Stimulated activated effector memory CD8-positive, alpha-beta T cell treated with anti-CD3 and anti-CD28 coated beads, Interleukin-12 subunit alpha, Interleukin-12 subunit beta, amount 100 ng/mL, for 72 hours (primary cell): ENCODE measurements around the gene CTBP2.

Experiments
- ATAC-seq: fragments of 150-1000 bp; cut with Tn5 transposase; 2 replicates; pipeline ENCODE4 v1.10.0; 2021
- DNase-seq, 2 donors: peaks; one replicate each; pipeline ENCODE4 v3.0.0; 2021 to 2022; ENCODE audit warnings: low spot score in 2 of 2
- H3K27ac Mint-ChIP-seq: one replicate; pipeline ENCODE4 v1.8.0; 2022; ENCODE audit warnings: mild to moderate bottlenecking, mixed read lengths
- H3K36me3 Mint-ChIP-seq: one replicate; pipeline ENCODE4 v1.8.0; 2022; ENCODE audit warnings: mild to moderate bottlenecking, mixed read lengths
- H3K4me1 Mint-ChIP-seq: one replicate; pipeline ENCODE4 v1.8.0; 2022; ENCODE audit warnings: mixed read lengths
- H3K4me3 Mint-ChIP-seq: one replicate; pipeline ENCODE4 v1.8.0; 2022; ENCODE audit warnings: mild to moderate bottlenecking, mixed read lengths
- H3K9me3 Mint-ChIP-seq: one replicate; pipeline ENCODE4 v1.8.0; 2022; ENCODE audit warnings: mixed read lengths

The CTBP2 gene

GRCh38 chr10:125144693-125145623 lies 15.4 kb downstream of the CTBP2 start:
- H3K4me1 Mint-ChIP-seq = no peaks in the 10 kb centered on the region
- H3K9me3 Mint-ChIP-seq = no peaks in the 10 kb centered on the region
- DNase-seq (no peak), ATAC-seq (peak; percentile 39)
- H3K36me3 Mint-ChIP-seq = no peaks in the 10 kb centered on the region
- no peak overlapping the region for H3K27ac Mint-ChIP-seq
- H3K4me3 Mint-ChIP-seq = no peak overlapping the region

- ATAC-seq (no peak), DNase-seq (no peak)
- H3K36me3 Mint-ChIP-seq = no peaks in the 10 kb centered on the region
- no peaks in the 10 kb centered on the region for H3K9me3 Mint-ChIP-seq
- no peak overlapping the region for H3K4me3 Mint-ChIP-seq
- no peak overlapping the region for H3K27ac Mint-ChIP-seq
- H3K4me1 Mint-ChIP-seq = no peaks in the 10 kb centered on the region
These were observed 16.2 kb downstream of the CTBP2 start for GRCh38 chr10:125144206-125144605.

GRCh38 chr10:125142946-125143345 lies 17.4 kb downstream of the CTBP2 start:
- ATAC-seq (no peak), DNase-seq (no peak)
- no peaks in the 10 kb centered on the region for H3K36me3 Mint-ChIP-seq
- no peaks in the 10 kb centered on the region for H3K9me3 Mint-ChIP-seq
- H3K4me3 Mint-ChIP-seq = no peak overlapping the region
- H3K4me1 Mint-ChIP-seq = no peaks in the 10 kb centered on the region
- no peak overlapping the region for H3K27ac Mint-ChIP-seq

GRCh38 chr10:125141860-125142484 lies 18.4 kb downstream of the CTBP2 start:
- no peak for ATAC-seq
- H3K27ac Mint-ChIP-seq = no peak overlapping the region
- H3K4me3 Mint-ChIP-seq = no peak overlapping the region
- no peaks in the 10 kb centered on the region for H3K4me1 Mint-ChIP-seq
- no peak for DNase-seq
- no peaks in the 10 kb centered on the region for H3K9me3 Mint-ChIP-seq
- no peaks in the 10 kb centered on the region for H3K36me3 Mint-ChIP-seq

- ATAC-seq = no peak
- no peak for DNase-seq
- Mint-ChIP-seq H3K27ac (no peak overlapping the region), H3K4me3 (no peak overlapping the region), H3K9me3 (no peaks in the 10 kb centered on the region), H3K36me3 (no peaks in the 10 kb centered on the region), H3K4me1 (no peaks in the 10 kb centered on the region)
These were observed 19.1 kb downstream of the CTBP2 start for GRCh38 chr10:125141150-125141859.

- H3K36me3 Mint-ChIP-seq = no peaks in the 10 kb centered on the region
- ATAC-seq = no peak
- H3K27ac Mint-ChIP-seq = no peak overlapping the region
- DNase-seq = no peak
- no peak overlapping the region for H3K4me3 Mint-ChIP-seq
- H3K4me1 Mint-ChIP-seq = no peaks in the 10 kb centered on the region
- no peaks in the 10 kb centered on the region for H3K9me3 Mint-ChIP-seq
These were observed 20.2 kb downstream of the CTBP2 start for GRCh38 chr10:125140151-125140550.

- no peak overlapping the region for H3K27ac Mint-ChIP-seq
- DNase-seq (no peak), ATAC-seq (no peak)
- no peaks in the 10 kb centered on the region for H3K36me3 Mint-ChIP-seq
- no peaks in the 10 kb centered on the region for H3K9me3 Mint-ChIP-seq
- H3K4me1 Mint-ChIP-seq = no peaks in the 10 kb centered on the region
- no peak overlapping the region for H3K4me3 Mint-ChIP-seq
These were observed 22.5 kb downstream of the CTBP2 start for GRCh38 chr10:125137601-125138438.

GRCh38 chr10:125136087-125136486 lies 24.3 kb downstream of the CTBP2 start:
- ATAC-seq (no peak), DNase-seq (no peak)
- Mint-ChIP-seq H3K4me3 (no peak overlapping the region), H3K9me3 (no peaks in the 10 kb centered on the region), H3K36me3 (no peaks in the 10 kb centered on the region), H3K27ac (no peak overlapping the region), H3K4me1 (no peaks in the 10 kb centered on the region)

GRCh38 chr10:125135771-125136035 lies 24.7 kb downstream of the CTBP2 start:
- Mint-ChIP-seq H3K27ac (no peak overlapping the region), H3K4me1 (no peaks in the 10 kb centered on the region), H3K9me3 (no peaks in the 10 kb centered on the region), H3K36me3 (no peaks in the 10 kb centered on the region), H3K4me3 (no peak overlapping the region)
- no peak for DNase-seq
- ATAC-seq = peak; percentile 14

- ATAC-seq = no peak
These were observed 25.2 kb downstream of the CTBP2 start for GRCh38 chr10:125134916-125135770.

GRCh38 chr10:125134483-125134848 lies 25.9 kb downstream of the CTBP2 start:
- no peaks in the 10 kb centered on the region for H3K9me3 Mint-ChIP-seq
- ATAC-seq (no peak), DNase-seq (no peak)
- no peak overlapping the region for H3K27ac Mint-ChIP-seq
- no peaks in the 10 kb centered on the region for H3K36me3 Mint-ChIP-seq
- H3K4me1 Mint-ChIP-seq = no peaks in the 10 kb centered on the region
- H3K4me3 Mint-ChIP-seq = no peak overlapping the region

More at GRCh38 chr10:125134916-125135770, 25.2 kb downstream of the CTBP2 start:
- Mint-ChIP-seq H3K4me1 (no peaks in the 10 kb centered on the region), H3K4me3 (no peak overlapping the region), H3K9me3 (no peaks in the 10 kb centered on the region), H3K27ac (no peak overlapping the region), H3K36me3 (no peaks in the 10 kb centered on the region)
- no peak for DNase-seq

- Mint-ChIP-seq H3K4me1 (no peaks in the 10 kb centered on the region), H3K27ac (no peak overlapping the region), H3K4me3 (no peak overlapping the region), H3K9me3 (no peaks in the 10 kb centered on the region), H3K36me3 (no peaks in the 10 kb centered on the region)
- DNase-seq = no peak
- ATAC-seq = no peak
These were observed 26.5 kb downstream of the CTBP2 start for GRCh38 chr10:125133696-125134482.

- no peaks in the 10 kb centered on the region for H3K9me3 Mint-ChIP-seq
- ATAC-seq (no peak), DNase-seq (no peak)
- no peak overlapping the region for H3K4me3 Mint-ChIP-seq
- H3K36me3 Mint-ChIP-seq = no peaks in the 10 kb centered on the region
- no peak overlapping the region for H3K27ac Mint-ChIP-seq
- no peaks in the 10 kb centered on the region for H3K4me1 Mint-ChIP-seq
These were observed 28.0 kb downstream of the CTBP2 start for GRCh38 chr10:125132344-125132743.

- H3K4me3 Mint-ChIP-seq = no peak overlapping the region
- H3K27ac Mint-ChIP-seq = no peak overlapping the region
- no peaks in the 10 kb centered on the region for H3K9me3 Mint-ChIP-seq
- H3K4me1 Mint-ChIP-seq = no peaks in the 10 kb centered on the region
- H3K36me3 Mint-ChIP-seq = no peaks in the 10 kb centered on the region
- ATAC-seq (no peak), DNase-seq (no peak)
These were observed 29.4 kb downstream of the CTBP2 start for GRCh38 chr10:125130916-125131315.
